ENCODE data around the gene ATP10D.

DNA sequence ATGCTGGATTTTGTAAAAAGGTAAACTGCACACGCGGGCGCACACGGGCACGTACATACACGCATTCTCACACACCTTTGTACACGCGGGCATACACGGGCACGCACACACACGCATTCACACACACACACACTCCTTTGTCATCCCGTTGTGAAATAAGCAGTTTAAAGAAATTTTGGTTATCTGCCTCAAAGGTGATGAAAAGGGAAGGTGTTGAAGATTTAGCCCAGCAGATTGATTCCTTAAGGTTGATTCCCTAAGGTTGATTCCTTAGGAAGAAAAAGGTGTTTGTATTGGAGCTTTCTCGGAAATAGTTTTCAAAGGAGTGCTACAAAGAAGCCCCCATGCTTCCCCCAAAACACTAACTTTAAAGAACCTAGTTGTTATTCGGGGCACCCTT, 693 bp downstream of the ATP10D start:
- TF ChIP-seq EZH2 (IDR thresholded peaks at IDR 0.05; ENCODE audit: borderline replicate concordance, insufficient read depth, low read depth, low read length, poor library complexity, severe bottlenecking): no peak
- TF ChIP-seq CTCF (IDR thresholded peaks at IDR 0.05): no peak
